H1 (cell line): ENCODE results near the gene PGAM4. TPM values are rescaled to one million over a fixed set of nuclear protein-coding genes. Genes with fewer than 3 reads are reported as not detected.

Source experiments
- CTCF ChIA-PET: fragments of 300-600 bp; sonication (Branson Sonifier 250); formaldehyde crosslinking; loops from one replicate; lab custom pipeline; 2021; ENCODE audit not compliant: partially characterized antibody; lab: Charles Lee
- POLR2A ChIA-PET: fragments of 300-600 bp; sonication (Branson Sonifier 250); formaldehyde crosslinking; loops from one replicate; lab custom pipeline; 2021; ENCODE audit warnings: inconsistent platforms; ENCODE audit not compliant: partially characterized antibody; lab: Charles Lee
- DNase-seq, 2 experiments: peaks; one replicate each; pipeline versions ENCODE4 v3.0.0 to v3.0.0-alpha.2; 2010 to 2022; ENCODE audit warnings: low spot score in 2 of 2, low read depth in 1 of 2, mixed read lengths in 1 of 2
- FAIRE-seq: peaks from 2 replicates; lab custom pipeline; 2011; peaks lifted over from hg19 to GRCh38; lab: Jason Lieb, UNC
- H2AFZ ChIP-seq: 2 replicates; pipeline ENCODE4 v1.8.1; 2012; ENCODE audit warnings: low read length, inconsistent platforms
- H2AK5ac ChIP-seq: 2 replicates; pipeline ENCODE4 v1.6.1; 2013; ENCODE audit warnings: low read depth, low read length
- H2BK120ac ChIP-seq: replicated peaks from 2 replicates; pipeline ENCODE3; 2013; ENCODE audit warnings: low read depth, low read length, inconsistent platforms
- H2BK12ac ChIP-seq: 2 replicates; pipeline ENCODE4 v1.6.1; 2013; ENCODE audit warnings: low read depth, low read length
- H2BK15ac ChIP-seq: 2 replicates; pipeline ENCODE4 v1.6.1; 2013; ENCODE audit warnings: low read length
- H2BK20ac ChIP-seq: 2 replicates; pipeline ENCODE4 v1.6.1; 2013; ENCODE audit warnings: low read length
- H2BK5ac ChIP-seq: 2 replicates; pipeline ENCODE4 v1.6.1; 2013; ENCODE audit warnings: low read depth, low read length
- H3K14ac ChIP-seq: 2 replicates; pipeline ENCODE4 v1.6.1; 2013; ENCODE audit warnings: inconsistent platforms; ENCODE audit not compliant: insufficient read length
- H3K18ac ChIP-seq: 2 replicates; pipeline ENCODE4 v1.6.1; 2013; ENCODE audit warnings: low read length; ENCODE audit errors: extremely low read depth
- H3K23ac ChIP-seq: 2 replicates; pipeline ENCODE4 v1.6.1; 2013; ENCODE audit warnings: inconsistent platforms; ENCODE audit not compliant: insufficient read length
- H3K23me2 ChIP-seq: 2 replicates; pipeline ENCODE4 v1.6.1; 2013; ENCODE audit warnings: low read depth, low read length
- H3K27ac ChIP-seq: 2 replicates; pipeline ENCODE4 v1.6.1; 2011; ENCODE audit warnings: low read depth, low read length, inconsistent platforms
- H3K27me3 ChIP-seq, 4 experiments: replicated peaks in 1 of 4; 1 replicate in 1 of 4; 2 replicates in 3 of 4; pipeline versions ENCODE4 v1.6.1 to v1.8.1; 2011 to 2013; ENCODE audit warnings: low read length in 3 of 4, mild to moderate bottlenecking in 3 of 4, inconsistent platforms in 2 of 4, mixed read lengths in 2 of 4, moderate library complexity in 1 of 4; ENCODE audit not compliant: control insufficient read depth in 3 of 4, insufficient read depth in 3 of 4; ENCODE audit errors: extremely low read depth in 1 of 4
- H3K36me3 ChIP-seq, 4 experiments: 2 replicates each; pipeline versions ENCODE4 v1.6.1 to v1.8.1; 2011 to 2013; ENCODE audit warnings: mild to moderate bottlenecking in 4 of 4, low read length in 3 of 4, moderate library complexity in 2 of 4, control low read depth in 1 of 4, inconsistent platforms in 1 of 4; ENCODE audit not compliant: insufficient read depth in 4 of 4, control insufficient read depth in 2 of 4
- H3K4ac ChIP-seq: replicated peaks from 2 replicates; pipeline ENCODE3; 2013; ENCODE audit warnings: low read length, low read depth, mixed read lengths, inconsistent platforms; ENCODE audit not compliant: insufficient read length
- H3K4me1 ChIP-seq, 4 experiments: replicated peaks in 1 of 4; 1 replicate in 1 of 4; 2 replicates in 3 of 4; pipeline versions ENCODE4 v1.6.1 to v1.8.1; 2011 to 2013; ENCODE audit warnings: low read length in 3 of 4, inconsistent platforms in 2 of 4, mixed read lengths in 1 of 4; ENCODE audit not compliant: insufficient read depth in 4 of 4, control insufficient read depth in 3 of 4
- H3K4me2 ChIP-seq, 2 experiments: 2 replicates each; pipeline versions ENCODE4 v1.6.1 to v1.8.1; 2011 to 2013; ENCODE audit warnings: low read depth in 2 of 2, low read length in 2 of 2, control low read depth in 1 of 2, inconsistent platforms in 1 of 2, mild to moderate bottlenecking in 1 of 2; ENCODE audit not compliant: insufficient read depth in 1 of 2
- H3K4me3 ChIP-seq, 4 experiments: fragments of 200-600, 300-600 bp in 1 of 4; sonication (generic), shearing (Covaris generic), sonication (Bioruptor Twin) in 1 of 4; 2 replicates each; pipeline versions ENCODE4 v1.5.1 to v1.8.1; 2011 to 2016; ENCODE audit warnings: low read length in 4 of 4, low read depth in 3 of 4, control low read depth in 2 of 4, inconsistent platforms in 2 of 4, mild to moderate bottlenecking in 2 of 4, mixed read lengths in 1 of 4, moderate library complexity in 1 of 4; ENCODE audit not compliant: insufficient read depth in 2 of 4; ENCODE audit errors: extremely low read depth in 1 of 4
- H3K56ac ChIP-seq: replicated peaks from 2 replicates; pipeline ENCODE3; 2013; ENCODE audit warnings: low read depth, mild to moderate bottlenecking, mixed read lengths, low read length, inconsistent platforms; ENCODE audit not compliant: insufficient read length
- H3K79me1 ChIP-seq: 2 replicates; pipeline ENCODE4 v1.6.1; 2013; ENCODE audit warnings: low read depth, low read length, control low read depth
- H3K79me2 ChIP-seq, 2 experiments: 2 replicates each; pipeline versions ENCODE4 v1.6.1 to v1.8.1; 2012 to 2013; ENCODE audit warnings: low read length in 2 of 2, mild to moderate bottlenecking in 2 of 2, inconsistent platforms in 1 of 2; ENCODE audit not compliant: insufficient read depth in 2 of 2, control insufficient read depth in 1 of 2
- H3K9ac ChIP-seq, 4 experiments: replicated peaks in 1 of 4; 1 replicate in 1 of 4; 2 replicates in 3 of 4; pipeline versions ENCODE4 v1.6.1 to v1.8.1; 2011 to 2013; ENCODE audit warnings: low read depth in 3 of 4, low read length in 3 of 4, control low read depth in 2 of 4, mild to moderate bottlenecking in 2 of 4, moderate library complexity in 2 of 4, inconsistent platforms in 1 of 4; ENCODE audit errors: extremely low read depth in 1 of 4
- H3K9me3 ChIP-seq, 2 experiments: 2 replicates each; pipeline versions ENCODE4 v1.6.1 to v1.8.1; 2012 to 2013; ENCODE audit warnings: mild to moderate bottlenecking in 2 of 2, moderate library complexity in 2 of 2, control low read depth in 1 of 2, inconsistent platforms in 1 of 2, low read depth in 1 of 2, low read length in 1 of 2, mixed read lengths in 1 of 2; ENCODE audit not compliant: insufficient read depth in 2 of 2
- H4K20me1 ChIP-seq, 2 experiments: replicated peaks in 1 of 2; 2 replicates each; pipeline versions ENCODE3 to v1.8.1; 2011 to 2013; ENCODE audit warnings: inconsistent platforms in 2 of 2, low read length in 2 of 2, mild to moderate bottlenecking in 1 of 2; ENCODE audit not compliant: insufficient read depth in 2 of 2, control insufficient read depth in 1 of 2
- H4K5ac ChIP-seq: 2 replicates; pipeline ENCODE4 v1.6.1; 2013; ENCODE audit warnings: low read length, low read depth, mixed read lengths, inconsistent platforms; ENCODE audit not compliant: insufficient read length
- H4K8ac ChIP-seq: 2 replicates; pipeline ENCODE4 v1.8.0; 2013; ENCODE audit warnings: mild to moderate bottlenecking, moderate library complexity, low read length, inconsistent platforms; ENCODE audit not compliant: insufficient read depth; ENCODE audit errors: extremely low read depth
- H4K91ac ChIP-seq: replicated peaks from 2 replicates; pipeline ENCODE3; 2013; ENCODE audit warnings: low read length, mixed read lengths, inconsistent platforms; ENCODE audit not compliant: insufficient read length
- BCL11A ChIP-seq, 2 experiments: IDR thresholded peaks; one replicate each; pipeline ENCODE4 v1.6.1; 2011; ENCODE audit warnings: low read depth in 2 of 2, low read length in 2 of 2, mild to moderate bottlenecking in 2 of 2
- CHD2 ChIP-seq: IDR thresholded peaks from 2 replicates; pipeline ENCODE4 v1.6.1; 2012; ENCODE audit warnings: low read length, improper control_type of control experiment
- EP300 ChIP-seq, 2 experiments: IDR thresholded peaks; 1 replicate in 1 of 2; 2 replicates in 1 of 2; pipeline ENCODE4 v1.6.1; 2011 to 2012; ENCODE audit warnings: low read depth in 2 of 2, low read length in 2 of 2, mild to moderate bottlenecking in 2 of 2, borderline replicate concordance in 1 of 2, inconsistent platforms in 1 of 2, moderate library complexity in 1 of 2
- JUND ChIP-seq: IDR thresholded peaks from 2 replicates; pipeline ENCODE4 v1.6.1; 2011; ENCODE audit warnings: mild to moderate bottlenecking, improper control_type of control experiment, low read length
- RAD21 ChIP-seq, 2 experiments: IDR thresholded peaks in 1 of 2; conservative IDR thresholded peaks in 1 of 2; 2 replicates each; pipeline ENCODE4 v1.6.1; 2011; ENCODE audit warnings: low read depth in 2 of 2, low read length in 2 of 2, improper control_type of control experiment in 1 of 2, inconsistent platforms in 1 of 2, mild to moderate bottlenecking in 1 of 2, moderate library complexity in 1 of 2
- SUZ12 ChIP-seq: fragments of 200-600 bp; sonication (generic); IDR thresholded peaks from 2 replicates; pipeline ENCODE4 v1.6.1; 2012; ENCODE audit warnings: mild to moderate bottlenecking, inconsistent platforms, low read length, moderate library complexity, mixed read lengths
- TAF7 ChIP-seq: optimal IDR thresholded peaks from 2 replicates; pipeline ENCODE3; 2011; ENCODE audit warnings: low read depth, mild to moderate bottlenecking, inconsistent platforms, low read length, moderate library complexity, borderline replicate concordance
- YY1 ChIP-seq: IDR thresholded peaks from 2 replicates; pipeline ENCODE4 v1.6.1; 2011; ENCODE audit warnings: low read depth, mild to moderate bottlenecking, low read length
- WGBS, 2 experiments: shearing (Covaris generic) in 1 of 2; methylation state at CpG; one replicate each; pipeline versions ENCODE4 v1.1.6 to v1.1.7; 2013 to 2015; ENCODE audit warnings: low lambda C conversion rate in 2 of 2, mixed read lengths in 2 of 2, inconsistent platforms in 1 of 2, low coverage in 1 of 2, missing lambda C conversion rate in 1 of 2; ENCODE audit not compliant: insufficient replicate concordance in 2 of 2, insufficient coverage in 1 of 2, insufficient read length in 1 of 2; ENCODE audit errors: extremely low coverage in 1 of 2, missing lambda C conversion rate in 1 of 2; 5-methylcytosine and 5-hydroxymethylcytosine counted together
- polyA plus RNA-seq, 7 experiments: library from polyadenylated mRNA; depleted of rRNA in 3 of 7; stranded (reverse) in 5 of 7; unstranded in 2 of 7; fragments of >200 nt in 5 of 7; fragments of 200-250 nt in 2 of 7; gene quantifications; 1 replicate in 5 of 7; 2 replicates in 1 of 7; 4 replicates in 1 of 7; pipeline versions ENCODE4 v1.2.1 to v1.2.3, GENCODE V29; 2011 to 2013; ENCODE audit warnings: missing spikeins in 2 of 7, mixed read lengths in 2 of 7
- total RNA-seq: library from RNA; stranded (reverse); fragmentation: NEBNext Ultra II Directional; extraction: Animal tissue kit (Norgen Biotek cat#: 25700); gene quantifications from 2 replicates; pipeline ENCODE4 v1.2.1, GENCODE V29; 2021

PGAM4 gene
- total and polyA plus RNA-seq, 2 of the 8 experiments (the other 6 are each of a cell fraction or from before 2014, with no cell fraction given) = 0.54 to 0.56 TPM

- ChIA-PET CTCF (no interaction called here), POLR2A (no interaction called here)
- Histone ChIP-seq H3K79me1 (no peaks in the 10 kb centered on the region), H3K18ac (no peak overlapping the region), H3K4me2 (no peak overlapping the region), H4K20me1 (no peaks in the 10 kb centered on the region), H2BK120ac (no peak overlapping the region), H2BK5ac (no peak overlapping the region), H3K4me3 (no peak overlapping the region), H2AK5ac (no peak overlapping the region), H3K36me3 (no peaks in the 10 kb centered on the region), H3K23ac (no peak overlapping the region), H2BK15ac (no peak overlapping the region), H3K27me3 (no peaks in the 10 kb centered on the region), H3K56ac (no peak overlapping the region), H3K9ac (no peak overlapping the region), H4K8ac (no peak overlapping the region), H3K9me3 (no peaks in the 10 kb centered on the region), H3K4me1 (no peaks in the 10 kb centered on the region), H3K79me2 (no peaks in the 10 kb centered on the region), H2BK20ac (no peak overlapping the region), H4K91ac (no peak overlapping the region), H4K5ac (no peak overlapping the region), H3K23me2 (no peaks in the 10 kb centered on the region; the same call in 1 of the 2 replicates), H3K27ac (no peak overlapping the region), H2BK12ac (no peak overlapping the region), H2AFZ (no peak overlapping the region), H3K14ac (no peak overlapping the region), H3K4ac (no peak overlapping the region)
- FAIRE-seq = no peak
- 88% methylated on average over 3 of the region's 3 CpGs; no CpG with 5 or more reads in 1 of the 2 experiments for WGBS, 2 experiments
- no peak for TF ChIP-seq SUZ12
- no peak for TF ChIP-seq JUND
- TF ChIP-seq RAD21 (IDR thresholded peaks at IDR 0.05 in 1 of 2, conservative IDR thresholded peaks at IDR 0.05 in 1 of 2; ENCODE audit: low read depth in 2 of 2, low read length in 2 of 2) = no peak
- TF ChIP-seq TAF7 = no peak
- no peak for TF ChIP-seq CHD2
- no peak for TF ChIP-seq EP300 (IDR thresholded peaks at IDR 0.05; ENCODE audit: borderline replicate concordance in 1 of 2, low read depth in 2 of 2, low read length in 2 of 2)
- no peak for TF ChIP-seq YY1
- no peak for TF ChIP-seq BCL11A (IDR thresholded peaks at IDR 0.05; ENCODE audit: low read depth in 2 of 2, low read length in 2 of 2)
- DNase-seq = no peak
These were observed 3.1 kb downstream of the PGAM4 start for GRCh38 chrX:77966361-77966760.
